ENCODE data around the gene HSF2.

The HSF2 gene

DNA sequence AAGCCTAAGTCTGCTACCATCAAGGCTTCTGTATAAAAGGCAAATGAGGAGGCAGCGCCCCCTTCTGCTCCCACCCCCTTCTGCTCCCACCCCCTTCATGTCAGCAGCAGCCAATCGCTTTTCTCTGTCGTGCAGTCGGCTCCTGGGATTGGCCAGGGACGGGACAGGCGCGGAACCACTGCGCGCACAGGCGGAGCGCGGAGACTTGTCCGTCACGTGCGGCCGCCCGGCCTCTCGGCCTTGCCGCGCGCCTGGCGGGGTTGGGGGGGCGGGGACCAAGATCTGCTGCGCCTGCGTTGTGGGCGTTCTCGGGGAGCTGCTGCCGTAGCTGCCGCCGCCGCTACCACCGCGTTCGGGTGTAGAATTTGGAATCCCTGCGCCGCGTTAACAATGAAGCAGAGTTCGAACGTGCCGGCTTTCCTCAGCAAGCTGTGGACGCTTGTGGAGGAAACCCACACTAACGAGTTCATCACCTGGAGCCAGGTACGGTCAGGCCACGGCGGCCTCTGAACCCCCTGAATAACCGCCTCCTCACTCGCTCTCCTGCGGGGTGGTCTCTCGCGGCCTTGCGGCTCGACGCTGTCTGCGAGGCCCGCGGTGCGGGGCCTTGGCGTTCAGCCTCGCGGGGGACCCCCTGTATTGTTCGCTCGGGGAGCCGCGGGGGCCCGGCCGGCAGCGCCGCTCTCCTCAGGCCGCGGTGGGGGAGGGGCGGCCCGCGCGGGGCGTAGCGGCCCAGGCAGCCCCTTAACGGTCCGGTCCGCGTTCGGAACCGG, at the start of gene HSF2:
Gene HSF2 (plus strand): TSS at position 305 of the 773 bp plus-strand sequence. CDS start 86 bp downstream, at position 391.
- DNase-seq: peak; percentile 100

- DNase-seq: no peak
Measured at GRCh38 chr6:122352981-122353664, 46.3 kb upstream of the HSF2 start.

- no peak for DNase-seq
Measured at GRCh38 chr6:122360809-122361208, 38.6 kb upstream of the HSF2 start.

DNA sequence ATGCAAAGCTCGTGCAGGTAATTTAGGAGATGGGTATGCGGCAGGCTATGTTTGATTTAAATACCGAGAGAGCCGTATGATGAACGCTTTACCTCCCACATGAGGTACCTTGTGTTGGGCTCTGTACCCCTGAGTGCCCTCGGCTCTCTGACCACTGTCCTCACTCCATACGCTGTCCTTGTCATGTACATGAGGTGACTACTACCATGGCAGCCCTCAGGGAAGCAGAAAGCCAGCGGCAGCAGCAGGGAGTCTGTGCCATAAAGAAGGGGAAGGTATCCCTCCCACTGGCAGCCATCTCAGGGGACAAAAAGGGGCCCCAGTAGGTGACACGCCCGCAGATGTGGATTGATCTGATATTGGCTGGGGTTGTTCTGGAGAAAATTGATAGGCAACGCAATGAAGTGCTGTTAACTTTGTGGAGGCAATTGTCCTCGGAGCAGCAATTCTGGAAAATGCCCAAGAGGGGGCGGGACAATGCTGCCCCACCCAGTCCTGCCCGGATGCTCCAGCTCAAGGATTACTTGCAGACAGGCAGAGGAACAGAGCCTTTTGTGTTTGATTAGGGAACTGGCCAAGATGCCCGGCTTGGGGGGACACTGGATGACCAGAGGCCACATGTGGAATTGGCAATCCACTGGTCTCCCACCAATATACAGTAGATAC, 38.0 kb upstream of the HSF2 start:
- DNase-seq: no peak

DNA sequence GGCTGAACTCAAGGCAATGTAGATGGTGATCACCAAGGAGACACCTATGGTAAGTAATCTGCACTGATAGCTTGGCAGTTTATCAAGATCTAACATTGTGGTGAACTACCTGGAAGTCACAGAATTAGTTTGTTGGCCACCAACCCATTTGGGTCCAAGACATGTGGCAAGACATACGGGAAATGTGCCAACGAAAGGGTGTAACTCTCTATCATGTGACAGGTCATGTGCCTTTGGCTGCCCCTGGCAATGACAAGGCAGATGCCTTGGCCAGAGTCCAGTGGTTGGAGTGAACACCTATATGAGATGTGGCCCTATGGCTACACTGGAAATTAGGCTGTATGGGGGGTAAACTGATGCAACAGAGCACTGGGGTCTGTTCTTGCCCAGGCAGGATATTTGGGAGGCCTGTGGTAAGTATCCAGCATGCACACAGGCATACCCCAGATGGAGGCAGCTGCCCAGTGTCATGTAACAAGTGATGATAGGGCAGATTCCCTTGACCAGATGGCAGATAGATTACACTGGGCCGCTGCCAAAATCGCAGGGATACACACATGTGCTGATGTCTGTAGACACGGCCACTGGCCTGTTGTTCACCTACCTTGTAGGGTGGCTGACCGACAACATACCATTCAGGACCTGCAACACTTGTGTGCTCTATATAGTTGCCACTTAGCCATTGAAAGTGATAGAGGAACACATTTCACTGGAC, 35.5 kb upstream of the HSF2 start:
- no peak for DNase-seq

GRCh38 chr6:122365775-122366403, 33.6 kb upstream of the HSF2 start:
- DNase-seq: peak; percentile 61

GRCh38 chr6:122367171-122367570, 32.3 kb upstream of the HSF2 start:
- DNase-seq: no peak

DNA sequence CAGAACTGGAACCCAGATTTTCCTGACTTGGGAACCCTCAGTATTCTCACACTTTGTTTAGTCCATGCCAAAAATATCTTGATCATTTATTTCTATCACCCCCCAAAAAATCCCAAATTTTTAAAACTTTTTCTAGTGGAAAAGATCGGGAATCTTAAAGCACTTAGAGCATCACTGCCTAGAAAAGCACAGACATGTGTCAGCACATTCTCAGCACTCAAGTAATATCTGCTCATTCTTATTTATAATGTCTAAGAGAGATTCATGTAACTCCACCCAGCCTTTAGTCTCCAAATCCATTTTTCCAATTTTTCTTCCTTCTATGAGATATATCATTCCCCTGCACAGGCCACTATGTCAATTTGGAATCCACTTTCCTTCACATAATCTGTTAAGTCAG, 29.9 kb upstream of the HSF2 start:
- no peak for DNase-seq

DNA sequence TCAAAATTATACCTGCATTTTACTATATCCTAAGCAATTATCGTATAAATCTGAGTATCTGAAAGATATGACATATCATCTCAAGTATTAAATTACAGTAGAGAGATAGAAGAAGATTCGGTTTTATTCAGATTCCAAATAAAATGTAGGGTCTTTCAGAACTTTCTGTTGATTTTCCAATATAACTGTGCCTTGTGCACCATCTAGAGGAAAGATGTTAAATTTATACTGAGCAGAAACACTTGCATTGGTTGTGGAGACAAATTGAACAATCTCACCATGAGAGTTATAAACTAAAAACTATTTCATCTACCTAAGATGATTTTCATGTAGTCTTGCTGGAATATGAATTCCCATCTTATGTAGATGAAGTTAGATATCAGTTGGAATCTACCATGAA, 26.8 kb upstream of the HSF2 start:
- no peak for DNase-seq

DNA sequence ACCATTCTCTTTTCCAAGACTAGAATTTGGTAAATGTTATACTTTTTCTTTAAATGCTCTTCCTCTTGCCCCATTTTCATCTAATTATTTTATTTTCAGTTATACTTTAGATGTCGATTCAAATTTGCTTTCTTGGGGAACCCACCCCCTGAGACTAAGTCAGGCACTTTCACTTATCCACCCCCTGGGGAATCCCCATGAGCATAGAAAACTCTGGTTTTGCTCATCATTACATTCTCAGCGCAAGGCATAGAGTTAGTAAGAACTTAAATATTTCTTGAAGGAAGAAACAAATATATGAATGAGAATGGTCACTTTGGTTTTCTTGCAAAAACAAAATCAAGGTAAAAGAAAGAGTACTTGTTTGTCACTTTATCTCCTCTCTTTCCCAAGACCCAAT, 25.1 kb upstream of the HSF2 start:
- DNase-seq: no peak

DNA sequence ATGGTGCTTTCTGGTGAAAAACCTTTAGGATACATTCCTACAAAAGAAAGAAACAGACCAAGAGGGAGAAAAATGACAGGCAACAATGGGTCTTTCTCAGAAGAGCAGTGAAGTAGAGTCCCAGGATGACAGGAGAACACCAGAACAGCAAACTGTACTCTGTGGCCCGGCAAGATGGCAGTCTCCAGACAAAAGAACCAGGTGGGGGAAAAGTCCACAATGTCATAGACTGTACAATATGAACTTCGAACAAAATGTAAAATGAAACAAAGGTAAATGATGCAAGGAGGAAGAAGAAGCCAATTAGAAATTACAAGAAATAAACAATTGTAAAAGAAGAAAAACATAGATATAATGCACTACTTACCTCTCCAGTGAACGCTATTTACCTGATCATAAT, 23.2 kb upstream of the HSF2 start:
- DNase-seq: no peak

DNA sequence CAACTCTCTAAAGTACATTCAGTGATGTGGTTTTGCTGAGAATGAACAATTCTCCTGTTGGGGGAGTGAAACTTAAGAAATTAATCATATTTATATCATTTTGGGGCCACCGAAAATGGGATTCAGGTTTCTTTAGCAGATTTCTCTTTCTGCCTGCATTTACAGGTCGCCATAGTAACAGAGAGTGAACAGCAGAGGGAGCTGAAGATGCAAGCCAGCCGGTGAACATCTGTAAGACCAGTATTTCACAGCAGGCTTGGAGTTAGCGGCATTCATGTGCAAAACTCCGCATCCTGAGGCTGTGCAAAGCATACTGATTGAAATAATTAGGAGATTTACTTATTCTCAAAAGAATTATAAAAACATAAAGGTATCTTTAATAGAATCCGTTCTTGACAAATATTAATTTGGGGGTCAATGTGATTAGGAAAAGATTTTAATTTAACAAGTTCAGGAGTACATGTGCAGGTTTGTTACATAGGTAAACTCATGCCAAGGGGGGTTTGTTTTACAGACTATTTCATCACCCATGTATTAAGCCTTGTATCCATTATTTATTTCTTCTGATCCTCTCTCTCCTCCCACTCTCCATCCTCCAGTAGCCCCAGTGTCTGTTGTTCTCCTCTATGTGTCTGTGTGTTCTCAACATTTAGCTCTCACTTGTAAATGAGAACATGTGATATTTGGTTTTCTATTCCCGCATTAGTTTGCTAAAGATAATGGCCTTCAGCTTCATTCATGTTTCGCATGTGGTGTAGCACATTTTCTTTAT, 17.8 kb upstream of the HSF2 start:
- DNase-seq: peak; percentile 79

DNA sequence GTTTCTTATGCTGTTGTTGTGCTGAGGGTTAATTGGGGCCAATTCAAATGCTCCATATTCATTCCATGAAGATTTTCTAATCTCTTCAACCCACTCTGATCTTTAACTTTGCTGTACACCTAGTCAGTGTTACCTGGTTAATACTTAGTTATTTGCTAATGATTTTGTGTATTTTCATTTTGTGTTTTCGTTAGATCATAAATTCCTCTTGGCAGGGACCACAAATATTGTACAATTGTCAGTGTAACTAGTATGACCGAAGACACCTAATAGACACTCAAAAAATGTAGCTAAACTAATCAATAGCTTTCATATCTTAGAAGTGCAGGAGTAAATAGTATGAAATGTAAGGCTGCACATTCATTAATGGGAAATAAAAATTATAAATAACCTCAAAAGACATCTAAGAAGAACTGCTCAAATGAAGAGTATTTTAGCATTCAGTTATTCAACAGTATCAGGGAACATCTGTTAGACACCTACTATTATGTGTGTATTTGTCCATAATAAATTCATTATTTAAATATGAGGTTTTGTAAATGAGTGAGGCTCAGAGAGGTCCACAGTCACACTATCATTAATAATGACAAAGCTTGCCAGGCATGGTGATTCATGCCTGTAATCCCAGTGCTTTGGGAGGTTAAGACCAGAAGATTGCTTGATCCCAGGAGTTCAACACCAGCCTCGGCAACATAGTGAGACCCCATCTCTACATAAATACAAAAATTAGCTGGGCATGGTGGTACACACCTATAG, 13.4 kb upstream of the HSF2 start:
- no peak for DNase-seq

- no peak for DNase-seq
Measured at GRCh38 chr6:122388945-122389344, 10.5 kb upstream of the HSF2 start.

DNA sequence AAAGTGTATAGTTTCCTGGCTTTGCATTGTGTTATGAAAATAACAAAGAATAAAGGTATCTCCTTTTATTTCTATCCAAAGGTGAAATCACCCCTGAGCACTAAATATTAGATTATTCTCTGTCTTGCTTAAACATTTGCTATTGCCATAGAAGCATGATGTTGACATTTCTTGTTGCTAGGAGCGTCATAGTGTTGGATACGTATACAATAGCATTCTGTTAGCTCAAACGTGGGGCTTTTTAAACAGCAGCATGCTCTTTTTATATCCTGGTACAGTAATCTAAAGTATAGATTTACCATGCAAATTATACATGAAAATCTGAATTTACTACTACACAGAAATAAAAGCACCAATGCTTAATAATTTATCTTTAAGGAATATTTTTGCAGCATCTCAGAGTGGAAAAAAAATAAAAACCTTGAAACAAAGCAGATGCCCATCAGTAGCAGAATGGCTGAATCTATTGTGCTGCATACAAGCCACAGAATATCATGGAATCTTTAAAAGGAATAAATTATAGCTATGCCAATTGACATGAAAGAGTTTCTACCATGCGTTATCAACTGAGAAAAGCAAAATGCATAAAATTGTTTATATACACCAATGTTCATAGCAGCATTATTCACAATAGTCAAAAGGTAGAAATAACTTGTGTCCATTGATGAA, 9.6 kb upstream of the HSF2 start:
- no peak for DNase-seq

DNA sequence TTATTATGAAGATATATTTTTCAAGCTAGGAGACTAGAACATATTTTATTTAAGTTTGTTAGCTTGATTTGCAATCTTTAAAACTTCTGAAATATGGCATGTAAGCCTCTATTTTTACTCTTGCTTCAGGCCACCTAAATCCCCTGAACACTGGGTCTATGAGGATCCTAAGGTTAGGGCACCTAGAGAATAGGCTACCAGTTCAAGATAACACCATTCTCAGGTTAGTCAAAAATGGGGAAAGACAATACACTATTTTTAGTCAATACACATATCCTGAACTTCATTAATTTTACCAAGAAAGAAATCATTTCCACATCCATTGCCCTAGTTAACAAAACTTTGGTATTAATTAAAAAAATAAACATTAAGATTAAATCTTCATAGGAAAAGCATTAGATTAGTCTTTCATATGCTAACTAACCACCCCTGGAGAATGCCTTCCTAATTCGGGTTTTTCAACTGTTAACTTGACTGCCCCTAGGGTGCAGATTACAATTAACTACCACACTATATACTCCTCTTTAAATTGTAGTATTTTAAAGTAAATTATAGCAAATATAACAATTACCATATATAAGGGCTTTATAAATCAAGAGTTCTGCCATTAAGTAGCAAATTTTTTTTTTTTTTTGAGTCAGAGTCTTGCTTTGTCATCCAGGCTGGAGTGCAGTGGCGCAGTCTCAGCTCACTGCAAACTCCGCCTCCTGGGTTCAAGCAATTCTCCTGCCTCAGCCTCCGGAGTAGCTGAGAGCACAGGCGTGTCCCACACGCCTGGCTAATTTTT, 6.7 kb upstream of the HSF2 start:
- DNase-seq: no peak

GRCh38 chr6:122393351-122393896, 6.0 kb upstream of the HSF2 start:
- DNase-seq: no peak

DNA sequence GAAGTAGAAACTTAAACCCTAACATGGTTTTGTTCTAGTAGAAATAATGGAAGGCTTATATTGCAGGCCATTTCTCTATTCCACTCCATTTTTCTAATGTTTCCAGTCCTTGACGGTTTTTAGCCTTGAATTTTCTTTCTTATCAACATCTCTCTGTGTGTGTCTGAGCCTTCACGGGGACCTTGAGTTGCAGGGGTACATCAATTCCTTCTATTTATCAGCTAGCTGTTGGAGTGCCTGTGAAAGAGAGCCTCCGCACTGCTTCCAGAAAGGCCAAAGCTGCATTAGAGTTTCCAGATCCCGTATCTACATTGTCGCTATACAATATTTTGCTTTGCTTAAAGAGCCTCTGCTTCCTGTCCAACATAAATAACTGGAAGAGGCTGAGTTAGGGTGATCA, 5.4 kb upstream of the HSF2 start:
- DNase-seq: no peak

DNA sequence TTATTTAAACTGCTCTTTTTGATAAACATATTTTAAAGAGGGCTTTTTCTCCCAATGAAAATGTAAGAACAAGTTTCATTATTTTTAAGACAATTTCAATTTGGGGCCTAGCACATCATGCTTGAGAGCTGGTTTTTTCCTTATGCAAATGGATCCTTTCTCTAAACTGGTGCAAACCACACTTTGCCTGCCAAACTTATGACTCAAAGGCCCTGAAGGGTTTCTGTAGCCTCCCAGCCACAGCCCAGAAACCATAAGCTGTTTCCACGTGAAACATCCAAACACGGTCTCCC, 451 bp upstream of the HSF2 start:
- DNase-seq: no peak

- no peak for DNase-seq
Measured at GRCh38 chr6:122400121-122400450, 634 bp downstream of the HSF2 start.
